ENCODE results near the gene MT1A. TPM values are rescaled to one million over a fixed set of nuclear protein-coding genes. Genes with fewer than 3 reads are reported as not detected.

MT1A gene
- total RNA-seq, 1 experiment from 2014 or later = 52.1 TPM

- no TSS peak for BruUV-seq (replicated peaks)
- intact Hi-C loops (cut with micrococcal nuclease; ENCODE audit: unreplicated experiment) = no loop called here
- in situ Hi-C loops (cut with HindIII; ENCODE audit: low pct_unique_long_range_greater_than_20kb, low sequenced_read_pairs) = no loop called here
- DNase-seq (ENCODE audit: low read depth, low spot score) (no peak), ATAC-seq (no peak)
- Histone ChIP-seq H3K4me1 (ENCODE audit: control insufficient read depth, insufficient read depth, low read length) (peaks cover 48% of the 10 kb centered on the region), H3K27ac (ENCODE audit: low read length) (peak overlapping the region; percentile 93), H3K9me3 (ENCODE audit: control insufficient read depth, insufficient read depth, low read depth, low read length) (no peaks in the 10 kb centered on the region), H3K36me3 (ENCODE audit: control insufficient read depth, insufficient read depth, low read length) (no peaks in the 10 kb centered on the region), H3K4me3 (ENCODE audit: low read depth in 2 of 2, low read length in 2 of 2) (peak overlapping the region; percentile 51 to 76), H3K27me3 (ENCODE audit: control insufficient read depth, insufficient read depth, low read length) (no peaks in the 10 kb centered on the region)
- no peak for TF ChIP-seq POLR2AphosphoS5 (IDR thresholded peaks at IDR 0.05; ENCODE audit: low read depth, low read length)
- no peak for TF ChIP-seq REST (IDR thresholded peaks at IDR 0.05; ENCODE audit: insufficient read depth in 1 of 2, low read depth in 2 of 2, low read length in 1 of 2)
- no peak for TF ChIP-seq SIN3A (IDR thresholded peaks at IDR 0.05; ENCODE audit: borderline replicate concordance, insufficient read depth, low read depth, low read length)
- TF ChIP-seq CTCF (IDR thresholded peaks at IDR 0.05) = no peak
- CTCF ChIA-PET = interaction anchor here (0.7 kb wide), 1 partner anchor 102 kb away, joined by 8 read pairs; no protein-coding TSS in a partner anchor
- POLR2A ChIA-PET = no interaction called here
These were observed 21.8 kb upstream of the MT1A start for GRCh38 chr16:56616608-56617211.

- POLR2A ChIA-PET = interaction anchor here (1.1 kb wide), 1 partner anchor 12 kb away, joined by 3 read pairs; no protein-coding TSS in a partner anchor
- H3K9me3 ChIP-seq (ENCODE audit: control insufficient read depth, insufficient read depth, low read depth, low read length) = no peaks in the 10 kb centered on the region
- TF ChIP-seq REST (IDR thresholded peaks at IDR 0.05; ENCODE audit: insufficient read depth in 1 of 2, low read depth in 2 of 2, low read length in 1 of 2) (0 out of 4 replicates have a peak, but pooled peaks of 1 of the 2 experiments have one; percentile 21), POLR2AphosphoS5 (IDR thresholded peaks at IDR 0.05; ENCODE audit: low read depth, low read length) (peak; percentile 63), CTCF (IDR thresholded peaks at IDR 0.05) (no peak)
- peak; percentile 89 for ATAC-seq
- H3K4me1 ChIP-seq (ENCODE audit: control insufficient read depth, insufficient read depth, low read length) = peaks cover 41% of the 10 kb centered on the region
- in situ Hi-C loops (cut with HindIII; ENCODE audit: low pct_unique_long_range_greater_than_20kb, low sequenced_read_pairs) = no loop called here
- H3K27me3 ChIP-seq (ENCODE audit: control insufficient read depth, insufficient read depth, low read length) = no peaks in the 10 kb centered on the region
- CTCF ChIA-PET = interaction anchor here (0.6 to 0.9 kb wide), 3 partner anchors 9 to 349 kb away, joined by 3 to 8 read pairs (median 5); partner anchors contain the start of gene MT2A
- intact Hi-C loops (cut with micrococcal nuclease; ENCODE audit: unreplicated experiment) = no loop called here
- DNase-seq (ENCODE audit: low read depth, low spot score) = no peak
- no TSS peak for BruUV-seq (replicated peaks)
- H3K36me3 ChIP-seq (ENCODE audit: control insufficient read depth, insufficient read depth, low read length) = no peaks in the 10 kb centered on the region
- peak overlapping the region; percentile 51 to 76 for H3K4me3 ChIP-seq (ENCODE audit: low read depth in 2 of 2, low read length in 2 of 2)
- H3K27ac ChIP-seq (ENCODE audit: low read length) = peak overlapping the region; percentile 93
These were observed 21.0 kb upstream of the MT1A start for GRCh38 chr16:56617212-56618085.
